Mesendoderm (in vitro differentiated cells): ENCODE data around the gene SYT15B.
"Not testable (repeated sequence)": the region's sequence is repeated elsewhere in the genome, so short reads cannot be mapped to it uniquely, and the experiment has no call there.

Experiments
- DNase-seq: peaks from one replicate; pipeline ENCODE4 v3.0.0; 2013
- H2AK5ac ChIP-seq: 2 replicates; pipeline ENCODE4 v1.6.1; 2013; ENCODE audit warnings: low read length, inconsistent platforms
- H2BK120ac ChIP-seq: 2 replicates; pipeline ENCODE4 v1.6.1; 2013; ENCODE audit warnings: low read depth, mild to moderate bottlenecking, low read length, moderate library complexity, mixed read lengths
- H2BK15ac ChIP-seq: replicated peaks from 2 replicates; pipeline ENCODE4 v1.6.1; 2013; ENCODE audit warnings: low read depth, mild to moderate bottlenecking, moderate library complexity
- H2BK5ac ChIP-seq: 2 replicates; pipeline ENCODE4 v1.6.1; 2013; ENCODE audit warnings: low read length, inconsistent platforms
- H3K18ac ChIP-seq: 2 replicates; pipeline ENCODE4 v1.6.1; 2013; ENCODE audit warnings: mild to moderate bottlenecking, low read length, mixed read lengths
- H3K23ac ChIP-seq: one replicate; pipeline ENCODE4 v1.6.1; 2013; ENCODE audit warnings: low read length
- H3K27ac ChIP-seq: 2 replicates; pipeline ENCODE4 v1.5.1; 2013; ENCODE audit warnings: low read depth, mild to moderate bottlenecking, inconsistent platforms, low read length, moderate library complexity
- H3K27me3 ChIP-seq: 2 replicates; pipeline ENCODE4 v1.6.1; 2013; ENCODE audit warnings: low read length, control low read depth, mild to moderate bottlenecking, inconsistent platforms; ENCODE audit not compliant: insufficient read depth, poor library complexity
- H3K36me3 ChIP-seq: 2 replicates; pipeline ENCODE4 v1.6.1; 2013; ENCODE audit warnings: low read length, inconsistent platforms; ENCODE audit not compliant: control insufficient read depth, insufficient read depth
- H3K4ac ChIP-seq: one replicate; pipeline ENCODE4 v1.6.1; 2013; ENCODE audit warnings: low read depth, mild to moderate bottlenecking, low read length, moderate library complexity
- H3K4me1 ChIP-seq: 2 replicates; pipeline ENCODE4 v1.6.1; 2013; ENCODE audit warnings: low read depth, low read length, inconsistent platforms; ENCODE audit not compliant: control insufficient read depth
- H3K4me2 ChIP-seq: 2 replicates; pipeline ENCODE4 v1.6.1; 2013; ENCODE audit warnings: low read length
- H3K4me3 ChIP-seq: 2 replicates; pipeline ENCODE4 v1.5.1; 2013; ENCODE audit warnings: mild to moderate bottlenecking, low read length
- H3K56ac ChIP-seq: one replicate; pipeline ENCODE4 v1.6.1; 2013; ENCODE audit warnings: low read length
- H3K79me1 ChIP-seq: 2 replicates; pipeline ENCODE4 v1.6.1; 2013; ENCODE audit warnings: low read length, inconsistent platforms
- H3K79me2 ChIP-seq: 2 replicates; pipeline ENCODE4 v1.6.1; 2013; ENCODE audit warnings: mild to moderate bottlenecking, low read length; ENCODE audit not compliant: control insufficient read depth, insufficient read depth
- H3K9ac ChIP-seq: 2 replicates; pipeline ENCODE4 v1.6.1; 2013; ENCODE audit warnings: low read length, inconsistent platforms
- H4K5ac ChIP-seq: one replicate; pipeline ENCODE4 v1.6.1; 2013; ENCODE audit warnings: low read length
- H4K8ac ChIP-seq: one replicate; pipeline ENCODE4 v1.6.1; 2013; ENCODE audit warnings: low read depth, mild to moderate bottlenecking, control low read depth, low read length, moderate library complexity
- WGBS: extraction: QIAGEN DNeasy Blood & Tissue Kit; methylation state at CpG from one replicate; pipeline ENCODE4 v1.1.7; 2013; ENCODE audit warnings: low lambda C conversion rate, missing lambda C conversion rate; ENCODE audit not compliant: insufficient coverage; ENCODE audit errors: extremely low coverage; 5-methylcytosine and 5-hydroxymethylcytosine counted together

Gene SYT15B

GRCh38 chr10:47743611-47744550 lies 19.5 kb downstream of the SYT15B start:
- not testable (repeated sequence) for H3K4ac ChIP-seq, H3K23ac ChIP-seq, H3K4me1 ChIP-seq, H4K5ac ChIP-seq, H3K79me1 ChIP-seq, H2BK120ac ChIP-seq, H2BK5ac ChIP-seq, H3K18ac ChIP-seq, H3K4me2 ChIP-seq, H3K27me3 ChIP-seq, H3K27ac ChIP-seq, H4K8ac ChIP-seq, H3K4me3 ChIP-seq, H2AK5ac ChIP-seq, H3K36me3 ChIP-seq, H2BK15ac ChIP-seq, H3K79me2 ChIP-seq
- WGBS = no CpG with 5 or more reads among the region's 48 CpGs
- peak overlapping the region; percentile 56 for H3K56ac ChIP-seq
- peak; percentile 9 for DNase-seq
- H3K9ac ChIP-seq = peak overlapping the region; percentile 32

DNA sequence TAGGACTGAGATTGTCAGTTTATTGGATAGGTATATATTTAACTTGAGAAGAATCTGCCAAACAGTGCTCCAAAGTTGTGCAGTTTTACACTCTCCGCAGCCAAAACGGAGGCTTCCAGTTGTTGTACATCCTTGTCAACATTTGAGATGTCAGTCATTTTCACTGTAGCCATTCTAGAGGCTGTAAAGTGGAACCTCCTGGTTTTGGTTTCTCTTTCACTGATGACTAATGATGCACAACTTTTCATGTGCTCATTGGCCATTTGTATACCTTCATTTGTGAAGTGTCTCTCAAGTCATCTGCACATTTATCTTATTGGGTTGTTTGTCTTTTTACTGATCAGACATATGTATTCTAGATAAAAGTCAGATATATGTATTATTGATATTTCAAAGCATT lies 22.5 kb downstream of the SYT15B start:
- not testable (repeated sequence) for H3K4me2 ChIP-seq, H2AK5ac ChIP-seq, H3K4me3 ChIP-seq, H2BK5ac ChIP-seq, H4K8ac ChIP-seq, H3K23ac ChIP-seq, H3K9ac ChIP-seq, H3K56ac ChIP-seq, H3K4ac ChIP-seq, H3K36me3 ChIP-seq, H3K79me2 ChIP-seq, H4K5ac ChIP-seq, DNase-seq, H3K79me1 ChIP-seq, H2BK15ac ChIP-seq, H3K27ac ChIP-seq, H3K27me3 ChIP-seq, H3K4me1 ChIP-seq, H3K18ac ChIP-seq, H2BK120ac ChIP-seq
- no CpG with 5 or more reads among the region's 2 CpGs for WGBS

DNA sequence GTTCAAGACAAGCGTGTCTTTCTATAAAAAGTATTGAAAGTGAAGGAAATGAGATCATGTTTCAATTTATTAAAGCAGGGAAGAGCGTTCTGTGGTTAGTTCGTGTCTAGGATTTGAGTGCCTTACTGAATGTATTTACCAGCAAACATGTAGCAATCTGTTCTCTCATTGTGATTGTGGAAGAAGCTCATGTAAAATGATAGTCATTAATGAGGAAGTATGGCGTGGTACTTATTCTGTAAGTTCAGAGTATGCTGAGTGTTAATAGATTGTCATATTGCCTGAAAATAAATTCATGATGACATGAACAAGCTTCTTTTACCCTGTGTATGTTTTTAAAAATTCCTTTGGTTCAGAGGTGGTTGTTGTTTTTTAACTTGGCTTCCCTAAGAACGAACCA lies 32.5 kb downstream of the SYT15B start:
- H3K27me3 ChIP-seq, H2BK15ac ChIP-seq, H3K27ac ChIP-seq, H3K4me2 ChIP-seq, H2BK5ac ChIP-seq, H3K18ac ChIP-seq, H2BK120ac ChIP-seq, H3K23ac ChIP-seq, H3K9ac ChIP-seq, H2AK5ac ChIP-seq, H3K56ac ChIP-seq, DNase-seq, H3K4ac ChIP-seq, H3K4me3 ChIP-seq, H3K36me3 ChIP-seq, H3K79me1 ChIP-seq, H3K4me1 ChIP-seq, H3K79me2 ChIP-seq, H4K5ac ChIP-seq, H4K8ac ChIP-seq: not testable (repeated sequence)
- no CpG with 5 or more reads among the region's 5 CpGs for WGBS

DNA sequence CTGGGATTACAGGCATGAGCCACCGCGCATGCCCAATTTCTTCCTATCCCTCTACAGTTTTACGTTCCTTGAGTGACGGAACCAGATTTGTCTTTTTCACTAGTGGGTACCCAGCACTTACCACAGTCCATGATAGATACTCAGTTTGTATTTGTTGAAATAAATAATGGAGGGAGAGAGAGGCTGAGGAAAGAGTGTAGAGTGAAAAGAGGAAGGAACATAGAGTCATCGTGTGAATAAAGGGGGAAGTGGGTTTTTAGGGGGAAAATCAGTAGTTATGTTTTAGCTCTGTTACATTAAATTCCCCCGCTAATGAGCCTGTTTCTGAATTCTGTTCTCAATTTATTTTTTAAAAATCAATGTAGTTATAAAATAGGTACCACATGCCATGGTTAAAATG lies 37.7 kb downstream of the SYT15B start:
- not testable (repeated sequence) for H2BK5ac ChIP-seq, H2AK5ac ChIP-seq, H3K79me2 ChIP-seq, H3K79me1 ChIP-seq, H3K4me3 ChIP-seq, H2BK120ac ChIP-seq, H3K27ac ChIP-seq, H3K36me3 ChIP-seq, H3K4ac ChIP-seq, H3K56ac ChIP-seq, H3K9ac ChIP-seq, H2BK15ac ChIP-seq, H3K4me2 ChIP-seq, H3K23ac ChIP-seq, H4K8ac ChIP-seq, DNase-seq, H4K5ac ChIP-seq, H3K27me3 ChIP-seq, H3K4me1 ChIP-seq, H3K18ac ChIP-seq
- WGBS = no CpG with 5 or more reads among the region's 6 CpGs

- not testable (repeated sequence) for H2AK5ac ChIP-seq, H2BK15ac ChIP-seq, H4K5ac ChIP-seq, H3K4ac ChIP-seq, H3K36me3 ChIP-seq, DNase-seq, H3K27ac ChIP-seq, H3K27me3 ChIP-seq, H3K4me1 ChIP-seq, H3K4me2 ChIP-seq, H3K79me2 ChIP-seq, H3K9ac ChIP-seq, H3K23ac ChIP-seq, H3K79me1 ChIP-seq, H3K18ac ChIP-seq, H3K56ac ChIP-seq, H3K4me3 ChIP-seq, H2BK120ac ChIP-seq, H2BK5ac ChIP-seq, H4K8ac ChIP-seq
- WGBS = no CpG with 5 or more reads among the region's 3 CpGs
Observed at GRCh38 chr10:47725047-47725446, 38.3 kb downstream of the SYT15B start.

DNA sequence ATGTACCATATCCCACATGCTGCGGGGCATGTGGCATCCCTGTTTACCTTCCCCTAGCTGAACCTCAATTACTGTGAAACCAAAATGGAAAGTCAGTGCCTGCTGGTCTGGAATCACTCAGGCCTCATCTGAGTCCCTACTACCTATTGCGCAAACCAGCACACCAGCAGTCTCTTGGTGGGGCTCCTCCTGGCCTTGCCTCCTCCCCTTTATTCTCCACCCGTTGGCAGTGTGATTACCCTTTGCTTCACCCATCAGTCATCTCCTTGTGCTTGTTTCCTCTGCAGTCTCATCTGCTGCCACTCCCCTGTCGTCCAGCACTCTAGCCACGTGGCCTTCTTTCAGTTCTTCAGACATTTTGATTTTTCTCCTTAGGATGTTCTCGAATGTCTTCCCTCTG lies 39.3 kb downstream of the SYT15B start:
- H3K4me2 ChIP-seq, H3K27ac ChIP-seq, H2AK5ac ChIP-seq, H3K4ac ChIP-seq, H3K9ac ChIP-seq, H3K18ac ChIP-seq, H2BK5ac ChIP-seq, H3K79me2 ChIP-seq, H2BK120ac ChIP-seq, DNase-seq, H3K56ac ChIP-seq, H3K23ac ChIP-seq, H3K4me3 ChIP-seq, H3K4me1 ChIP-seq, H3K79me1 ChIP-seq, H2BK15ac ChIP-seq, H4K8ac ChIP-seq, H3K27me3 ChIP-seq, H3K36me3 ChIP-seq, H4K5ac ChIP-seq: not testable (repeated sequence)
- WGBS = no CpG with 5 or more reads among the region's 6 CpGs
